Measurements from ENCODE around the gene ARHGAP25.

The ARHGAP25 gene

GRCh38 chr2:68835621-68836020, 101.0 kb downstream of the ARHGAP25 start:
- TF ChIP-seq POLR2A (IDR thresholded peaks at IDR 0.05; ENCODE audit: low read length) (no peak), GATA1 (IDR thresholded peaks at IDR 0.05; ENCODE audit: low read depth, low read length) (no peak)
- no peak for DNase-seq

DNA sequence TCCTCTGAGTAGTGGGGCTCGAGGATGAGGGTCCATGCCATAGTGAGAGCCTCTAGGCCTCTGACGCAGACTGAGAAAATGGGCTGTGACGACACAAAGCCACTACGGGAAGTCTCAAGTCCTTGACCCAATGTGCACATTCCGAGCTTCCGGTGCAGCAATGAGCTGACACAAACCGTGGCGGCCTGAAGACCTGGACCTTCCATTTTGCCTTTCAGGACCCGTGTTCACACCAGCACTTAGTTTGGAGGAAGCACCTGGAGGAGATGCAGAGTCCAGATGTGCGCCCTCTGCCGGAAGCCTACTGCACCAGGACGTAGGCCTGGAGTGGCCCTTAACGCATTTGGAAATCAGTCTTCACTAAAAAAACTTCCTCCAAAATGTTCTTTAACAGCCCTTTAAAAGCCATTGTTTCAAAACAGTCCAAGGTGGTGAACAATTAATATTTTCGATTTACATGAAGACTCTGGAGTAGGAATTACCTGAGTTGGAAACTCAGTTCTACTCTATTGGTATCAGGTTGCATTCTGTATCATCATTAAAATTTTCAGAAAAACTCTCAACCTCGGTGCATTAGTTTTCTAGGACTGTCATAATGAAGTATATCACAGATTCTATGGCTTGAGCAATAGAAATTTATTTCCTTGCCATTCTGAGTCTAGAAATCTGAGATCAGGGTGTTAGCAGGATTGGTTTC, 102.7 kb downstream of the ARHGAP25 start:
- TF ChIP-seq GATA1 (IDR thresholded peaks at IDR 0.05; ENCODE audit: low read depth, low read length): no peak
- TF ChIP-seq POLR2A (IDR thresholded peaks at IDR 0.05; ENCODE audit: low read length): no peak
- peak; percentile 67 to 84 for DNase-seq

DNA sequence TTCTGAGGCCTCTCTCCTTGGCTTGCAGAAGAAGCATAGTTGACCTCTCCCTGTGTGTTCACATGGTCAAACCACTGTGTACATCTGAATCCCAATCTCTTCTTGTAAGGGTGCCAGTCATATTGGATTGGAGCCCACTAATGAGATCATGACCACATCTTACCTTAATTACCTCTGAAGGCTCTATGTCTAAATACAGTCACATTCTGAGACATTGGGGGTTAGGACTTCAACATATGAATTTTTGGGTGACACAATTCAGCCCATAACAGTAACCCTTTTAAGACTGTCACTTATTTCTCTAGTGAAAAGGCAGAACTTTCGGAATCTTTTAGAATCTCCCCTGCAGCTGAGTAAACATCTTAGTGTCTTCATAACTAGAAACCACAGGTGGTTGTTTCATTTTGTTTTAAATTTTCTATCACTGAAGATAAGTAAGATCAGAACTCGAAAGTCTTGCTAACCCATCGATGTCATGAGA, 103.3 kb downstream of the ARHGAP25 start:
- DNase-seq: no peak
- TF ChIP-seq POLR2A (IDR thresholded peaks at IDR 0.05; ENCODE audit: low read length) (no peak), GATA1 (IDR thresholded peaks at IDR 0.05; ENCODE audit: low read depth, low read length) (no peak)

DNA sequence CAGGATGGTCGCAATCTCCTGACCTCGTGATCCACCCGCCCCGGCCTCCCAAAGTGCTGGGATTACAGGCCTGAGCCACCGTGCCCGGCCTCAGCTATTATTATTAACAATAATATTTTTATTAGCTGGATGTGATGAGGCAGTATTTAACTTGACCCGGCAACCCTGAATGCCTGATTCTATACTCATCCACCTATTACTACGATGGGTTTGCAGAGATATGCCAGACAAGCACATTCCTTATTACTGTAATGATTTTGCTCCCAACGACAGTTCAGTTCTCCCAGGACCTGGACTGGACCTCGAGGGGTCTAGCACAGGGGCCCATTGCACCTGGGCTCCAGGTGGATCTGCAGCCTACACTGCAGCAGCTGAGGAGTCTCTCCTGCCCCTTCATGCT, 104.0 kb downstream of the ARHGAP25 start:
- TF ChIP-seq POLR2A (IDR thresholded peaks at IDR 0.05; ENCODE audit: low read length) (no peak), GATA1 (IDR thresholded peaks at IDR 0.05; ENCODE audit: low read depth, low read length) (no peak)
- DNase-seq: no peak

DNA sequence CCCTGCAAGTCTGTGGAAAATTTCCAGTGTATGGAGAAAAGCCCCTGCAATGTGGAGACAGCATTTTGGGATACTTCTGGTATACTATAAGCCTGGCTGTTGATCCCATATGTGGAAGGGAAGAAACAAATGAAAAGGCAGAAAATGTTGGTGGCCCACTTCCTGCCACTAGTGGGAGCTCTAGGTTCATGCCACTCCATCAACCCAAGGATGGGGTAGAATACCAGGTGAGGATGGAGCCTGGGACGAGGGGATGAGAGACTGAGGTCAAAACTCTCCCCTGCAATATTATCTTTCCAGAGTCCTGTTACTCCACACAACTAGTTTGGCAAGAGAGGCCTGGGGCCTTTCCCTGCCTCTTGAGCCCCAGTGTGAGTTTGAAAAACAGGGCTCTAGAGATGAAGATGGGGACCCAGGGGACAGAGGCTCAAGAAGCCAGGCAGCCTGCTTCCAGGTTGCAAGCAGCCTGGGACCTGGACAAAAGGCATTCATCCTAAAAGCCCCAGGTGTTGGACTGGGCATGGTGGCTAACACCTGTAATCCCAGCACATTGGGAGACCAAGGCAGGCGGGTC, 104.7 kb downstream of the ARHGAP25 start:
- DNase-seq: peak; percentile 16 to 37
- no peak for TF ChIP-seq POLR2A (IDR thresholded peaks at IDR 0.05; ENCODE audit: low read length)
- TF ChIP-seq GATA1 (IDR thresholded peaks at IDR 0.05; ENCODE audit: low read depth, low read length): no peak

GRCh38 chr2:68845043-68845442, 110.4 kb downstream of the ARHGAP25 start:
- TF ChIP-seq GATA1 (IDR thresholded peaks at IDR 0.05; ENCODE audit: low read depth, low read length) (no peak), POLR2A (IDR thresholded peaks at IDR 0.05; ENCODE audit: low read length) (no peak)
- DNase-seq: no peak

- no peak for DNase-seq
- no peak for TF ChIP-seq GATA1 (IDR thresholded peaks at IDR 0.05; ENCODE audit: low read depth, low read length)
- no peak for TF ChIP-seq POLR2A (IDR thresholded peaks at IDR 0.05; ENCODE audit: low read length)
Measured at GRCh38 chr2:68846091-68846490, 111.5 kb downstream of the ARHGAP25 start.

- TF ChIP-seq POLR2A (IDR thresholded peaks at IDR 0.05; ENCODE audit: low read length) (no peak), GATA1 (IDR thresholded peaks at IDR 0.05; ENCODE audit: low read depth, low read length) (no peak)
- DNase-seq: no peak
Measured at GRCh38 chr2:68847751-68848150, 113.1 kb downstream of the ARHGAP25 start.

GRCh38 chr2:68849579-68850030, 115.0 kb downstream of the ARHGAP25 start:
- TF ChIP-seq GATA1 (IDR thresholded peaks at IDR 0.05; ENCODE audit: low read depth, low read length): no peak
- TF ChIP-seq POLR2A (IDR thresholded peaks at IDR 0.05; ENCODE audit: low read length): no peak

GRCh38 chr2:68850524-68850923, 115.9 kb downstream of the ARHGAP25 start:
- no peak for TF ChIP-seq GATA1 (IDR thresholded peaks at IDR 0.05; ENCODE audit: low read depth, low read length)
- TF ChIP-seq POLR2A (IDR thresholded peaks at IDR 0.05; ENCODE audit: low read length): no peak
- DNase-seq: no peak

More at GRCh38 chr2:68849579-68850030, 115.0 kb downstream of the ARHGAP25 start:
- DNase-seq: no peak

DNA sequence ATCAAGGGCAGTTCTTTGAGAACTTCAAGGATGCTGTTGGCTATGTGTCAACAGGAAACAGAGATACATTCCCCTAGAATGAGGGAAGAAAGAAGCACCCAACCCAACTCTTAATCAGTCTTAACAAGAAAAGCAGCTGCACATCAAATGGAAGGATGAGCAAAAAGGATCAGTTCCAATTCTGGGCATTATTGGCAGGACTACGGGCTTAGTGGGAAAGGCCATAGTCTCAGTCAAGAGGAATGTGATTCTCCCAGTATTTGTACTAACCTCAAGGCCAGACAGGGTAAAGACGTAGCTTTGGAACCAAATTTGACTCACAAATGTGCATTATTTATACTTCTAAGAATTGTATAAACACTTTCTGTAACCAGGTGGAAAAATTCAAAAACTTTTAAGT, 118.4 kb downstream of the ARHGAP25 start:
- DNase-seq: no peak
- TF ChIP-seq POLR2A (IDR thresholded peaks at IDR 0.05; ENCODE audit: low read length): no peak
- no peak for TF ChIP-seq GATA1 (IDR thresholded peaks at IDR 0.05; ENCODE audit: low read depth, low read length)

GRCh38 chr2:68853915-68854314, 119.3 kb downstream of the ARHGAP25 start:
- no peak for DNase-seq
- TF ChIP-seq GATA1 (IDR thresholded peaks at IDR 0.05; ENCODE audit: low read depth, low read length) (no peak), POLR2A (IDR thresholded peaks at IDR 0.05; ENCODE audit: low read length) (no peak)

DNA sequence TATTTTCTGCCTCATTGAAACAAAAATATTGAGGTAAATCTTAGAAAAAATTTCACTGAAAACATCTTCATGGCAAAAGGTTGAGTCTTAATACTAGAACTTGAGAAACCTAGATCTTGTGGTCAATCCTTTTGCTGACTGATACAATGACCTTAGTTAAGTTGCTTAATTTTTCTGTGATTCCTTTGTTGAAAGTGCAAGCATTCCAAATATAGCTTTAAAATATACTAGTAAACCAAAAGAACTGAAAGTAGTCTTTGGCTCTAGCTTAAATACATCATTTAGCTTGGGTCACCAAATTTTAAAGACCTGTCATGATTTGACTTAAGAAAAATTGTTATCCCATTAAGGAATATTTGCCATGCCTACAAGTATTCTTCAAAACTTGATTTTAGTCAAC, 119.9 kb downstream of the ARHGAP25 start:
- DNase-seq: no peak
- TF ChIP-seq POLR2A (IDR thresholded peaks at IDR 0.05; ENCODE audit: low read length) (no peak), GATA1 (IDR thresholded peaks at IDR 0.05; ENCODE audit: low read depth, low read length) (no peak)

DNA sequence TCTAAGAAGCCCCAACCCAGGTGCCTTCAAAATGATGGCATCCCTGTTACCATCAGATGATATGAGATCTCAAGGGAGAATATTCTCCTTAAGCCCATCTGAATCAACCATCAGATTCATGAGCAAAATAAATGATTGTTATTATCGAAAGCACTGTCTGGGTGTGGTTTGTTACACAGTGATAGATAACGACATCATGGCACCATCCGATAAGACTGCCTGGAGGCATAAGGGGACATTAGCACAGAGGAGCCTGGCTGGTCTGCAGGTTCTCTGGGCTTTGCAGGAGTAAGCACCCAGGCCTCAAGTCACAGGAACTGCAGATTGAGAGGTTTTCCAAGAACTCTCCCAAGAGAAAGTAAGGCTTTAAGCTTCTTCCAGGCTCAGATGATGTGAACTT, 120.9 kb downstream of the ARHGAP25 start:
- peak in 1 of 2 experiments; percentile 69 for DNase-seq
- no peak for TF ChIP-seq GATA1 (IDR thresholded peaks at IDR 0.05; ENCODE audit: low read depth, low read length)
- no peak for TF ChIP-seq POLR2A (IDR thresholded peaks at IDR 0.05; ENCODE audit: low read length)

Measured in erythroblast (primary cell).